ENCODE data around the gene FAM221A.
"Not testable (repeated sequence)": the region's sequence is repeated elsewhere in the genome, so short reads cannot be mapped to it uniquely, and the experiment has no call there.

The FAM221A gene, protein sequence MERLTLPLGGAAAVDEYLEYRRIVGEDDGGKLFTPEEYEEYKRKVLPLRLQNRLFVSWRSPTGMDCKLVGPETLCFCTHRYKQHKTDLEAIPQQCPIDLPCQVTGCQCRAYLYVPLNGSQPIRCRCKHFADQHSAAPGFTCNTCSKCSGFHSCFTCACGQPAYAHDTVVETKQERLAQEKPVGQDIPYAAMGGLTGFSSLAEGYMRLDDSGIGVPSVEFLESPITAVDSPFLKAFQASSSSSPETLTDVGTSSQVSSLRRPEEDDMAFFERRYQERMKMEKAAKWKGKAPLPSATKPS

DNA sequence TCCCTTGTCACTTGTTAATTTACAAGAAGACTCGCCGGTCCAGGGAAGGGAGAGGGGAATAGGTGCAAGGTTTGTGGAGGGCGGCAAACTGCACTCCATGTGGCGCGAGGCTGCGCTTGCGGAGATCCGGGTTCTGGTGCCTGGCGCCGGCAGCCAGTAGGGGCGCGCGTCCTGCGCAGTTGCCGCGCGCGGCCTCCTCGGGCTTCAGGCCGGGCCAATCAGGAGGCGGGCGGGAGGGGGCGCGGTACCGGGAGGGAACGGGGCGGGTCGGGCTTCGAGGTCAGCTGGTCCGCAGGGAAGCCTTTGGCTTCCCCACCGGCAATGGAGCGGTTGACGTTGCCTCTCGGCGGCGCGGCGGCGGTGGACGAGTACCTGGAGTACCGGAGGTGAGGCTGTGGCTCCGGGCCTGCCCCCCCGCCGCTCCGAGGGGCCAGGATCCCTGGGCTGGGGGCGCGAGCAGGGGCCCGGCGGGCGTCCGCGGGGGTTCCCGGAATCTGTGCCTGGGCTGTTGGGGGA is at the start of gene FAM221A:
Gene FAM221A, plus strand, starts transcription at position 302 of the 516 bp plus-strand sequence. Its CDS starts 20 bp downstream, at position 322.
- DNase-seq = peak; percentile 64

DNA sequence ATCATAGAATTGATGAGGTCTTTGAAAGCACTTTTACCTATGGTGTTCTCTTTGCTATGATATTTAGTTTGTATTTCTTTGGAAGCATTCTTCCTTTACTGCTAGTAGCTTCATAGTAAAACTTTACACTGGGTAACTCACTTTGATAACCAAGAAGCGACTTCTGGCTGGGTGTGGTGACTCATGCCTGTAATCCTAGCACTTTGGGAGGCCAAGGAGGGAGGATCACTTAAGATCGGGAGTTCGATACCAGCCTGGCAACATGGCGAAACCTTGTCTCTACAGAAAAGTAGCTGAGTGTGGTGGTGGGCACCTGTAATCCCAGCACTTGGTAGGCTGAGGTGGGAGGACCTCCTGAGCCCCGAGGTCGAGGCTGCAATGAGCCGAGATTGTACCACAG is 46.6 kb upstream of the FAM221A start:
- no peak for DNase-seq

DNA sequence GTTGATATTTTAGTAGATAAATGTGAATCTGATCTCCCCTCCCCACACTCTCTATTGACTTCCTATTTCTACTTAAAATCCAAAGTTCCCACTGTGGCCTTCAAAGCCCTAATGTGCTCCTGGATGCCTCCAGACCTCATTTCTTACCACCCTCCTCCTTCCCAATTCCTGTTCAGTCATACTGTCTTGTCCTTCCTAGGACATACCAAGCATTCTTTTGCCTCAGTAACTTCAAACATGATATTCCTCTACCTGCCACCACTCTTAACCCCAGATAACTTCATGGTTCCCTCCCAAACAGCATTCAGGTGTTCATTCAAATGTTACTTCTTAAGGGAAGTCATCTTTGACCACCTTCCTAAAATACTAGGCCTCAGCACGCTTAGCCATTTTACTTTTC is 34.2 kb upstream of the FAM221A start:
- no peak for DNase-seq

DNA sequence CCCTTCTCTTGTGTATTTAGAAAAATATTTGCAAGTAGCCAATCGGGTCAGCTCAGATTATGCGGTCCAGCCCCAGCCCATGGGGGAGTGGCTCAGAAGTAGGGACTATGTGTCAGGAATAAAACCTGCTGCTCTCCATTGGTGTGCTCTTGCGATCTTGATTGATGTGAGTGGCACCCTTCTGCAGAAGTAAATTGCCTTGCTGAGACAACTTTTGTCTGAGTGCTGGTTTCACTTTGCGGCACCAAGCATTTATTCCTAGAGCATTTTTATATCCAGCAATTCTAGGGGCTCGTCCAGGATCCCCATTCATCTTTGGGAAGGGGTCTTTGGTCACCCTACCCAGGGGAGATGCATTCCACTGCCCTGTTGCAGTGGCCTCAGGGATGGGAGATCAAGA is 26.1 kb upstream of the FAM221A start:
- DNase-seq = no peak

DNA sequence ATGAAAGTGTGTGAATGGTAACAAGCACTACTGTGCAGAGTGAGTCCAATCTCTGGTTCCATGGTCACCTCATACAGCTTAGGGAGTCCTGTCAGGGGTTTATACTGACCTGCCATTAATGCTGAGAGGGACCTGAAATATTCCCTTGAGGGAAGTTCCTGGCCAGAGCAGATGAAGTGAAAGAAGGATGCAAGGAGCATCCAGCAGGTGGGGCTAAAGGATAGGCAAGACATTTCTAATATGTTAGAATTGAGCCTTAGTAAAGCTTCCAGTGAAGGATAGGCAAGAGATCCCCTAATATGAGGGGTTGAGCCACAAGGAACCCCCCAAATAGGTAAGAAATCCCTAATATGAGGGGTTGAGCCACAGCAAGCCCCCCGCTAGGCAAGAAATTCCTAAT is 25.5 kb upstream of the FAM221A start:
- DNase-seq = no peak

DNA sequence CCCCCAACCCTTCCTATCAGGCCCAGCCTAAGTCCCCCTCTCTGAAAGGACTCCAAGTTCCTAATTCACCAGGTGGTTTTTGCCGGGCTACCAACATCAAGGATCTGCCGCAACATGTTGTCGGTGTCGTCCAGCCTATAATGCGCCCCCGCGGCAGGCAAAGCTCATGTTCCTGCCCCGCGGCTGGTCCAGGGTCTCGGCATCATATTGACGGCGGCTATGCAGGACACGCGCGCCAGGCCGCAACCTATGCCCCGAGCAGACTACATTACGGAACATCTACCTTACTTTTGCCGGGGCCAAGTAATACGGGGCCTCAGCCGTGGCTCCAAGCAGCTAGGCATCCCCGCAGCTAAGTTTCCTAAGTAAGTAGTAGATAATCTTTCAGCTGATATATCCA is 24.6 kb upstream of the FAM221A start:
- no peak for DNase-seq

DNA sequence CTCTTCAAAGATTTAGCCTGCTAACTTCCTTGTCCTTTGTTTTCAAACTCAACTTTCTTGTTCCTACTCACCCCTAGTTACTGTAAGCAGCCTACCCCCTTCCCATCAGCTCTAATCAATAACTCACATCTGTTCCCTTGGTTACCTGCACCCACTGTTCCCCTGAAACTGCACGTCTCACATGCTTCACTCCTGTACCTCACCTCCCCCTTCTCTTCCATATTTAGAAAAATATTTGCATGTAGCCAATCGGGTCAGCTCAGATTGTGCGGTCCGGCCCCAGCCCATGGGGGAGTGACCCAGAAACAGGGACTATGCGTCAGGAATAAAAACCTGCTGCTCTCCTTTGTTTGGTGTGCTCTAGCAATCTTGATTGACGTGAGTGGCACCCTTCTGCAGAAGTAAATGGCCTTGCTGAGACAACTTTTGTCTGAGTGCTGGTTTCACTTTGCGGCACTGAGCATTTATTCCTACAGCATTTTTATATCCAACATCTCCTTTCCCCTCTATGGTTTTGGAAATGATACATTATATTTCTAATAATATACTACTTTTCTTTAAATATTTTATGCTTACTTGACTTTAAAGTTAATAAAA is 21.1 kb upstream of the FAM221A start:
- no peak for DNase-seq

DNA sequence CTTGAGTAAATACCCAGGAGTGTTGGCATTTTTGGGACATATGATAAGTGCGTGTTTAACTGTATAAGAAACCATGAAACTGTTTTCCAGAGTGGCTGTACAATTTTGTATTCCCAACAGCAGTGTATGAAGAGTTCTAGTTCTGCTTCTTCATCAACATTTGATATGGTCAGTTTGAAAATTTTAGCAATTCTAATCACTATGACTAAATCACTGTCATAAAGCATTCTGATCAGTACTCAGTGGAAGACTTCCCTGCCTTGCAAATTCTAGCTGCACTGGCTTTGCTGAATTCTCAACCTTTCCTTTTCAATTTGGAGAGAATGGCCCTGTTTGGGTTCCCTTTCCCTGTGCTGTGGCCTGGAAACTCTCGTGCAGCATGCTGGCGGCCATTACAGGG is 18.6 kb upstream of the FAM221A start:
- no peak for DNase-seq

DNA sequence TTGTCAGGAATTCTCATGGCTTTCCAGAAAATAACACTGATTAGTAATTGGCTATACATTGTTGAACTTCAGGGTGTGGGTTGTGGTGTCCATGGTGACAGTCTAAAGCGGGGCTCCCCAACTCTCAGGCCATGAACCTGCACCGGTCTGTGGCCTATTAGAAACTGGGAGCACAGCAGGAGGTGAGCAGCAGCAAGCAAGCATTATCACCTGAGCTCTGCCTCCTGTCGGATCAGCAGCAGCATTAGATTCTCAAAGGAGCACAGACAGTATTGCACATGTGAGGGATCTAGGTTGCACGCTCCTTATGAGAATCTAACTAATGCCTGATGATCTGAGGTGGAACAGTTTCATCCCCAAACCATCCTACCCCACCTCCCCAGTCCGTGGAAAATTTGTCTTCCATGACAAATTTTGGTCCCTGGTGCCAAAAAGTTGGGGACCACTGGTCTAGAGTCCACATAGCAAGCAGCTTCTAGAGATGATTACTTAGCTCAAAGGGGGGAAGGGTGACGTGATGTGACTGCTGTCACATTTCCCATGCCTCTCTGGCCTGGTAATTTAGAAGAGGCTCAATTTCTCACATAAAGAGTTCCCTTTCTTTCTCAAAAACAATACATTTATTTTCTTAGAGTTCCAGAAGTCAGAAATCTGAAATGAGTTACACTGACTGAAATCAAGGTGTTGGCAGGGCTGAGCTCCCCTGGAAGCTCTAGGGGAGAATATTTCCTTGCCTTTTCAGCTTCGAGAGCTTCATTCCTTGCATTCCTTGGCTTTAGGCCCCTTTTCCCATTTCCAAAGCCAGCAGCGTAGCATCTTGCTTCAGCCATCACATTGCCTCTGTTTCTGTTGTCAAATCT is 17.6 kb upstream of the FAM221A start:
- no peak for DNase-seq

DNA sequence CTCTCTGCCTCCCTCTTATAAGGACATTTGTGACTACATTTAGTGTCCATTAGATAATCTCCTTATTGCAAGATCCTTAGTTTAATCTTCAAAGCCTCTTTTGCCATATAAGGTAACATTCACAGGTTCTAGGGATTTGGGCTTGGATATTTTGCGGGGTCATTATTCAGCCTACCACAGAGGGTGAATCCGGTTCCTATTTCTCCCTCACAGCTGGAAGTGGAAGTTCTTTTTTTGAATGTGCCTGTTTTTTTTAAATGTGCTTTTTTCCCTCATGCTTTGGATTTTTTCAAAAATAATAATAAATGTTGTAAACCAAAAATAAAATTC is 17.1 kb upstream of the FAM221A start:
- no peak for DNase-seq

DNA sequence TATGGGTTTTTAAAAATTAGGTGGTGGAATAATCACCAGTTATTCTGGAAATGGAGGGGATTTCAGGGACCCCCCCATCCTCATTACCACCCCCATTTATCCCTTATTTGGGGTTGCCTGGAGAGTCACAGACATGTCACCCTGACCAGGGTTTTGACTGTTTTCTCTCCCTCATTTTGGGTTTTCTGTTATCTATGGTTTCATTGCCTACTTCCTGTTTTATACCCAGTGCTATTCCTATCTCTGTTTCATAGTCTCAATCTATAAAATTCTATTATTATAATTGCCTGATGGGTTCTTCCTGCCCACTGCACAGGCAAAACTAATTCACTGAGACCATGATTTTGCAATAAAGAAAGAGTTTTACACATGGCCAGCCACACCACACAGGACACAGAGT is 15.9 kb upstream of the FAM221A start:
- no peak for DNase-seq

DNA sequence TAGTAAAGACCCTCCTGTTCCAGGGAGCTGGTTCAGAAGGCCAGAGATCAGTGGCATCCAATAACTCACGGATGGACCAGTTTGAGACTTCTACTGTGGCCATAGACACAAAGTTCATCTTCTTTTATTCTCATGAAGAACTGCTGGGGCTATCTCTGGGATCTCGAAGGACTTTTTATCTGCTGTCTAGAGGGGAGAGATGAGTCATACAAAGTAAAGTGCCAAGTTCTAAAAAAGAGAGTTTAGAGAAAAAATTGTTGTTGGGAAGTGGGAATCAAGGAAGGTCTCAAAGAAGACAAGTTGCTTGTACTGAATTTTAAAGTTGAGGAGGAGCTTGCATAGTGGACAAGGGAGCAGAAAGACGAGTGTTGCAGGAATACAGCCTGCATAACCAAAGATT is 8.0 kb upstream of the FAM221A start:
- DNase-seq = no peak

DNA sequence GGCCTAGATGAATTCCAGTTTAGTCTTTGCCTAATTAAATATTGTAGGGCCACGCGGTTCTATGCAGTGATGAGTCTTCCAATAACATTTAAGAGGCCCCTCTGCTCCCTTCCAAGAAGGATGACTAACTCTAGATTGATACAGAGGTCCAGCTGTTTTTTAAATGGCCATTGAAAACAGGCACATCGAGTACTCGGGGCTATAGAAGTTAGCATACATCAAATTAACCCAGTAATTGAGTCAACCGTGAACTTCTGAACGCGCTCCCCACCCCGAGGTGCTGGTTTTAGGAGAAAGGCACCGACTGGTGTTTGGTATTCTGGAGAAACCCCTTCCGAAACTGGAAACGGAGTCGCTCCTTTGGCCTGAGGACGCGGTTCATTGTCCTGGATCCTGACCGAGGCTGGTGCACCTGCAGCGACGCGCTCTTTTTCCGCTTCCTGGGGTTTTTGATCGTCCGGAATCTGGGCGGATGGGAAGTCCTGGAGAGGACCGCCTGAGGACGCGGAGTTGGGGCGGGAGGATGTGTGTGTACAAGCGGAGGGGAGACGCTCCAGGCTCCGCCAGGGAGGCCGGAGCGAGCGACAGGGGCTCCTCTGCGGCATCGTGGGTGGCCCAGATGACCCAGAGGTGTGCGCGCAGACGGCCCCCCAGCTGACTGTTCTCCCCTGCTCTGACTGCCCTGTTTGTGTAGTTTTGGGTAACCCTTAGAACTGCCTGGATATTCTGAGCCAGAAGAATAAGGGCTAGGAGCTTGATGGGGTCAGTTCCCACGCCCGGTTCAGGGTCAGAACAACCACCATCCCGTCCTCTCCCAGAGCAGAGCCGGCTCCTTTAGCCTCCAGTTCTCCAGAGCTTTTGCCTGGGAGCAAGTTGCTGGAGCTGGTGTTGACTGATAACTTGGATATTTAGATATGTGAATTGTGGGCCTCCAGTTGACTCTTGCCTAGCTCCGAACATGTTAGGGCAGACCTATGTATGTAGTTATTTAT is 711 bp downstream of the FAM221A start:
- peak; percentile 15 for DNase-seq

DNA sequence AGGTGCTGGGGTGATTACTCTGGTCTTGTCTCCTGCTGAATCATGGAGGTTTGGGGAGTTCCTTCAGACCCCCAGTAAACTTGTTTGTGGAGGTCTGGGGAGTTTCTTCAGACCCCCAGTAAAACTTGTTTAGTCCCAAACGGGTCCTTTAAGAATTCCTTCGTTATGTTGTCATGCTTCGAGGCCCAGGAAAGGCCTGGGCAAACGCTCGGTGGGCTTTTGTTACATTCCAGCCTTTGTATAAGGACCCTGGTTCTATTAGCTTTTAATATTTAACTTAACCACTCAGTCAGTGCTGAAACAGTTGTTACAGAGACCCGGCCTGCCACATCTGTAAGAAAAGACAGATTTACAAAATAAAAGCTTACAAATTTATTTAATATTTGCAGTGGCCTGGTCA is 4.0 kb downstream of the FAM221A start:
- DNase-seq = not testable (repeated sequence)

DNA sequence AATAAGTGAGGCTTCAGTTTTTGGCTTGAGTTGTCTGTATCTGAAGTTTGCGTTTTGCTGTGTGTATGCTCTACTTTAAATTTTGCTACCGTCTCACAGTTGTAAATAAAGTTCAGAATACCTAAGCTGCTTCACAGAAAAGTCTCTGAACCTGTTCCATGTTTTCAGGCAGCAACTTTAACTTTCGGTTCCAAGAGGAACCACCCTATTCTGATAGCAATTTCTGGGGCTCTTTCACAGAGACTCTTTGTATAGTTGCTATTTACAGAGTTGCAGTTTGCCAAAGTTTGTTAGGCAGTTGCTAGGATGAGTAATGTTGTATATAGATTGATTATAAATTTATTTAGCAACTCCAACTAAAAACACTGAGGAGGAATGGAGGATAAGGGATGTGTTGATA is 5.7 kb downstream of the FAM221A start:
- DNase-seq = no peak

DNA sequence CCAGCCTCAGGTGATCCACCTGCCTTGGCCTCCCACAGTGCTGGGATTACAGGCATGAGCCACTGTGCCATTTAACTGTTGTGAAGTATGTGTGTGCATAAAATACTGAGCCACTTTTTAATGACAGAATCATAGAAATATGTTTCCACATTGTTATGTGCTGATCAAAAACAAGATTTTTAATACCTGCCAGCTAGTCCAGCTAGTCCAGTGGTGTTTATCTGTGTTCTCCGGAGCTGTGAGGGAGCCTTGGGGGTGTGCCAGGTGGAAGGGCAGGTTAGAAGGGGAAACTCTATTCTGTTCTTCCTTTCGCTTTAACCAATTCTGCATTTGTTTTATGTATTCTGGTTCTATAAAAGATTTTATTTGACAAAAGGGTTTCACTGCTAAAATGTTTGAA is 7.0 kb downstream of the FAM221A start:
- DNase-seq = no peak

DNA sequence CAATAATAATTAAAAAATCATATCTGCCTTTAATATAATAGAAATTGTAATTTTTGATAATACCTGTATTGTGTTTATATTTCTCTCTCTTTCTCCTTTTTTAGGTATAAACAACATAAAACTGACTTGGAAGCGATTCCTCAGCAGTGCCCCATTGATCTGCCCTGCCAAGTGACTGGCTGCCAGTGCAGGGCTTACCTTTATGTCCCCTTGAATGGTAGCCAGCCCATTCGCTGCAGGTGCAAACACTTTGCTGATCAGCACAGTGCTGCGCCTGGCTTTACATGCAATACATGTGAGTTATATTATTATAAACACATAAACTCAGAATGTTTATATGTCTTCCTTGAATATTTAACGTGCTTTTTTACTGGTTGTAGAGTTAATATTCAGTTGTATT is 9.2 kb downstream of the FAM221A start:
- DNase-seq = no peak

DNA sequence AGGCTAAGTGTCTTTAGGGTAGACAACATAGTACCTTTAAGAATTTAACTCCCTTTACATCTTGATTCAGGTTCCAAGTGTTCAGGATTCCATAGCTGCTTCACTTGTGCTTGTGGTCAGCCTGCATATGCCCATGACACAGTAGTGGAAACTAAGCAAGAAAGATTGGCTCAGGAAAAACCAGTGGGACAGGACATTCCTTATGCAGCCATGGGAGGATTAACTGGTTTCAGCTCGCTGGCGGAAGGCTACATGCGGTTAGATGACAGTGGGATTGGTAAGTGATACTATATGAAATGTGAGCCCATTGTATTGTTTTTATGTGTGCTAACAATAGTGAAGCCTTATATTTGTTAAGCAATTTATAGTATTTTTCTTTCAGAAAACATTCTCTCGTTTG is 11.3 kb downstream of the FAM221A start:
- no peak for DNase-seq

DNA sequence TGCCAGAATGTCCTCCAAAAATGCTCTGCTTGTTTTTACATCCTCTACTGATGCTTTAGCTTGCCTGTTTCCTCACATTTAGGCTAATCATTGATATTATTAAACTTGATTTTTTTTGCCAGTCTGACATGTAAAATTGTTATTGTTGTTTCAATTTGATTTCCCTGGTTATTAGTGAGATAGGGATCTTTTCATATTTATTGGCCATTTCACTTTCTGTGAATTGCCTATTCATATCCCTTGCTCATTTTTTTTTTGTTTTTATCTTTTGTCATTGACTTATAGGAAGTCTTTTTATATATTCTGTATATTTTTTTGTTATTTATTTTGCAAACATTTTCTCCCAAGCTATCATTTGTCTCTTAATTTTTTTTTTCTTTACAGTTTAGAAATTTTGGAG is 13.2 kb downstream of the FAM221A start:
- DNase-seq = no peak

DNA sequence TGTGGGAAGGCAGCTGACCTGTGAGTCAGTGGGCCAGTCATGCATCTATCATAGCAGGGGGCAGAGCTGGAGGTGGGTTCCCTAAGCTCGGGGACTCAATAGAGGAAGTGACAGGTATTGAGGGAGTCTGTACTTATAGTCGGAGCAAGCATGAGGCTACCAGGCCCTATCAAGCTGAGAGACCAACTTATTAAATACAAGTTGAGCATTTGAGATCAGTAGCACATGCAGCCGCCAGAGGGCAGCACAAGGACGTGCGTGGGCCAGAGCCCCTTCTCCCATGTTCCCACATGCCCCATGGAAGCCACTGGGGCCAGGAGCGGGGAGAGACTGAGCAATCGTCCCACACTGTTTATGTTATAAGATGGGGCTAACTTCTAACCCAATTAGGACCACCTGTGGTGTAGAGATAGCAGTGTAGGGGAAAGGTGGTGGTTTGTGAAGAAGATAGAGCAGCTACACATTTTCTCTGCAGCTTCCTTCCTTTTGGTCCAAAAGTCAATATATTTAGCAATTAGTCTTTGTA is 17.0 kb downstream of the FAM221A start:
- peak; percentile 59 for DNase-seq

DNA sequence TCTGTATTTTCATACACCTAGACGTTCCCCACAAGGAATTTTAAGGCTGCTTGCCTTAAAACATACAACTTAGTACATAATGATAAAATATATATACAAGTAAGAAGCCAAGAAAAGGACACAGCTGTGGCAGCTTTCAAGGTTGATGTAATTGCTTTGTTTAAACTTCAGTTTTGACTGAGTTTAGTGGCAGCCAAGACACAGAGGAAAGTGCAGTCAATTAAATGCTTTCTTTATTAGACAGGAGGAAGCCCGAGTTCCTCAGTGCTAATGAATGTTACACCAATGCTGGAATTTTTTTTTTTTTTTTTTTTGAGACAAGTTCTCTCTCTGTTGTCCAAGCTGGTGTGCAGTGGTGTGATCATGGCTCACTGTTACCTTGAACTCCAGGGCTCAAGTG is 18.8 kb downstream of the FAM221A start:
- no peak for DNase-seq

DNA sequence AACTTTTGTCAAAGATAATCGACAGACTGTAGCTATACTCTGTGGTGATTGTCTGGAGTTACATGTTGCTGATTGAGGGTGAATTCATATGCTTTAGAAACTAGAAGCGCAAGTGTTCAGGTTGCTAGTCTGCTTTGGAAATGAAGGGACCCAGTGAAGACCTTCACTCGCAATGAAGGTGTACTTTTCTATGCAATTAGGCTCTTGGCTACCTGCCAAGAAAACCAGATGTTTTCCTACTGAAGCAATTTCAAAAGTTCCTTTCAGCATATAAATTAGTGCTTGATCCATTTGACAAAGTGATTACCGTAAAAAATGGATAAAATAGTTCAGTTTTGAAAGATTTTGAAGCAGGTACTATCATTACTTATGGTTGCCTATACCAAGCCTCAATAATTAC is 20.0 kb downstream of the FAM221A start:
- DNase-seq = no peak

Measured in NCI-H748 treated with DMSO at 0.1 percent for 48 hours (cell line).